Peyer's patch (tissue), 4 donors: ENCODE results near the gene AKNA. TPM values are rescaled to one million over a fixed set of nuclear protein-coding genes. Genes with fewer than 3 reads are reported as not detected.

Source experiments
- DNase-seq, 3 donors: peaks; one replicate each; pipeline ENCODE4 v3.0.0-alpha.2; 2017 to 2019
- H3K27ac ChIP-seq, 4 donors: fragments of 200-600 bp; sonication (generic); one replicate each; pipeline ENCODE4 v1.5.1; 2016 to 2019
- H3K27me3 ChIP-seq, 2 donors: fragments of 200-600 bp; sonication (generic); one replicate each; pipeline ENCODE4 v1.5.1; 2019
- H3K36me3 ChIP-seq, 3 donors: fragments of 200-600 bp; sonication (generic); one replicate each; pipeline ENCODE4 v1.5.1; 2016 to 2019
- H3K4me1 ChIP-seq, 4 donors: fragments of 200-600 bp; sonication (generic); one replicate each; pipeline ENCODE4 v1.5.1; 2016 to 2019
- H3K4me3 ChIP-seq, 4 donors: fragments of 200-600 bp; sonication (generic); 1 replicate in 3 of 4; 2 replicates in 1 of 4; pipeline ENCODE4 v1.5.1; 2016 to 2019; ENCODE audit warnings: mild to moderate bottlenecking in 1 of 4
- H3K9me3 ChIP-seq, 4 donors: fragments of 200-600 bp; sonication (generic); one replicate each; pipeline ENCODE4 v1.5.1; 2016 to 2019; ENCODE audit warnings: mild to moderate bottlenecking in 1 of 4
- POLR2A ChIP-seq, 2 donors: fragments of 450-650 bp; IDR thresholded peaks; one replicate each; pipeline ENCODE4 v1.5.1; 2017; ENCODE audit warnings: antibody characterized with exemption in 2 of 2, mild to moderate bottlenecking in 2 of 2, moderate library complexity in 2 of 2
- total RNA-seq, 4 donors: library from RNA; depleted of rRNA; stranded (reverse); fragments of >200 nt; gene quantifications; one replicate each; pipeline ENCODE4 v1.1.0, GENCODE V29; 2016
- TF ChIP-seq, protein P1 (sequence below), 6 experiments: fragments of 450-650 bp in 4 of 6; fragments of 200-600 bp in 2 of 6; sonication (generic) in 1 of 6; IDR thresholded peaks; one replicate each; pipeline ENCODE4 v1.5.1; 2017 to 2019; ENCODE audit warnings: antibody characterized with exemption in 6 of 6, mild to moderate bottlenecking in 3 of 6, moderate library complexity in 1 of 6

Gene AKNA
- total RNA-seq, 4 donors from 2014 or later = 41.7 to 174 (median 75.0) TPM

DNA sequence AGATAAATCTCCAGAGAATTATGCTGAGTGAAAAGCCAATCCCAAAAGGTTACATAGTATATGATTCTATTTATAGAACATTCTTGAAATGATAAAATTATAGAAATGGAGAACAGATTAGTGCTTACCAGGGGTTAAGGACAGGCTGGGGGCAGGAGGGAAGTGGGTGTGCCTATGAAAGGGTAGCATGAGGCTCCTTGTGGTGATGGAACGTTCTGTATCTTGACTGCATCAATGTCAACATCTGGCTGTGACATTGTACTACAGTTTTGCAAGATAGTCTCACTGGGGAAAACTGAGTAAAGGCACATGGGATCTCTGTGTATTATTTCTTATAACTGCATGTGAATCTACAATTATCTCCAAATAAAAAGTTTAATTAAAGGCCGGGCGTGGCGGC lies 35.9 kb downstream of the AKNA start:
- peaks cover 0 to 92% (median 3%) of the 10 kb centered on the region in 3 donors for H3K36me3 ChIP-seq
- no peak for DNase-seq
- no peaks in the 10 kb centered on the region for H3K27me3 ChIP-seq
- peak overlapping the region in 2 of 4 donors; percentile 32 to 64 for H3K27ac ChIP-seq
- no peak overlapping the region for H3K4me3 ChIP-seq
- TF ChIP-seq POLR2A (IDR thresholded peaks at IDR 0.05) = no peak
- TF ChIP-seq, protein P1, sequence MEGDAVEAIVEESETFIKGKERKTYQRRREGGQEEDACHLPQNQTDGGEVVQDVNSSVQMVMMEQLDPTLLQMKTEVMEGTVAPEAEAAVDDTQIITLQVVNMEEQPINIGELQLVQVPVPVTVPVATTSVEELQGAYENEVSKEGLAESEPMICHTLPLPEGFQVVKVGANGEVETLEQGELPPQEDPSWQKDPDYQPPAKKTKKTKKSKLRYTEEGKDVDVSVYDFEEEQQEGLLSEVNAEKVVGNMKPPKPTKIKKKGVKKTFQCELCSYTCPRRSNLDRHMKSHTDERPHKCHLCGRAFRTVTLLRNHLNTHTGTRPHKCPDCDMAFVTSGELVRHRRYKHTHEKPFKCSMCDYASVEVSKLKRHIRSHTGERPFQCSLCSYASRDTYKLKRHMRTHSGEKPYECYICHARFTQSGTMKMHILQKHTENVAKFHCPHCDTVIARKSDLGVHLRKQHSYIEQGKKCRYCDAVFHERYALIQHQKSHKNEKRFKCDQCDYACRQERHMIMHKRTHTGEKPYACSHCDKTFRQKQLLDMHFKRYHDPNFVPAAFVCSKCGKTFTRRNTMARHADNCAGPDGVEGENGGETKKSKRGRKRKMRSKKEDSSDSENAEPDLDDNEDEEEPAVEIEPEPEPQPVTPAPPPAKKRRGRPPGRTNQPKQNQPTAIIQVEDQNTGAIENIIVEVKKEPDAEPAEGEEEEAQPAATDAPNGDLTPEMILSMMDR (IDR thresholded peaks at IDR 0.05) = no peak
- H3K4me1 ChIP-seq = peaks cover 0 to 23% (median 13%) of the 10 kb centered on the region in 4 donors
- no peaks in the 10 kb centered on the region for H3K9me3 ChIP-seq

DNA sequence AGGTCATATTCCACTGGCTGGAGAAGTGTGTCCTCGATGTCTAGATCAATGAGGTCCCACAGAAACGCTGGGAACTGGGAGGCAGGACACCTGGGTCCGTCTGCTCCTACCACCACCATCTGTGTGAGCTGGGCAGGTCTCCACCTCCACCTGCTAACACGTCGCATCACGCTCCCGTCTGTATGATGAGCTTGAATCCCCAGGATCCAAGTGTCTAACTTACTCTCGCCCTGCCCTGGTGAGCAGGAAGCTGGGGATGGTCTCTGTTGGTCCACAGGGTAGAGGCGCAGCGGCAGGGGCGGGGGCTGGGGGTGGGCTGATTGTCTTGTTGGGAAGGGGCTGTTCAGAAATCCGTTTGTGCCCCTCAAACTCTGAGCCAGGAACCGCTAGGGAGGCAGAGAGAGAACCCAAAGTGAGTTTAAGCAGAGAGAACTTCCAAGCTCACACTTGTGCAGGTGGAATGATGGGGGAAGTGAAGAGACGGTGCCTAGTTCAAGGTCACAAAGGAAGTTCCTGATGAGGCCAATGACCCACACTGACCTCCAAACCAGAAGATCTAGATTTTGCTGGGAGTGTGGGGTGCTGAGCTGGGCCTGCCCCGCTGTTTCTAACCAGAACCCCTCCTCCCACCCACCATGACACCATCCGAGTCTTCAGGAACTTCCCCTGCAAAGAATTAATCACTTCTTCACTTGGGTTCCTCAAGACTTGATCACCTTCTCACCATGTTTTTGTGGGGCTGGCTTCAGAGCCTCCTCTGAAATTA lies 37.0 kb downstream of the AKNA start:
- TF ChIP-seq POLR2A (IDR thresholded peaks at IDR 0.05) = no peak
- TF ChIP-seq, protein P1 (IDR thresholded peaks at IDR 0.05) = no peak
- Histone ChIP-seq H3K9me3 (no peaks in the 10 kb centered on the region), H3K4me1 (peaks cover 0 to 23% (median 13%) of the 10 kb centered on the region in 4 donors), H3K27ac (peak overlapping the region in 2 of 4 donors; percentile 53 to 78), H3K27me3 (no peaks in the 10 kb centered on the region), H3K36me3 (peaks cover 0 to 92% (median 3%) of the 10 kb centered on the region in 3 donors), H3K4me3 (no peak overlapping the region)
- no peak for DNase-seq

DNA sequence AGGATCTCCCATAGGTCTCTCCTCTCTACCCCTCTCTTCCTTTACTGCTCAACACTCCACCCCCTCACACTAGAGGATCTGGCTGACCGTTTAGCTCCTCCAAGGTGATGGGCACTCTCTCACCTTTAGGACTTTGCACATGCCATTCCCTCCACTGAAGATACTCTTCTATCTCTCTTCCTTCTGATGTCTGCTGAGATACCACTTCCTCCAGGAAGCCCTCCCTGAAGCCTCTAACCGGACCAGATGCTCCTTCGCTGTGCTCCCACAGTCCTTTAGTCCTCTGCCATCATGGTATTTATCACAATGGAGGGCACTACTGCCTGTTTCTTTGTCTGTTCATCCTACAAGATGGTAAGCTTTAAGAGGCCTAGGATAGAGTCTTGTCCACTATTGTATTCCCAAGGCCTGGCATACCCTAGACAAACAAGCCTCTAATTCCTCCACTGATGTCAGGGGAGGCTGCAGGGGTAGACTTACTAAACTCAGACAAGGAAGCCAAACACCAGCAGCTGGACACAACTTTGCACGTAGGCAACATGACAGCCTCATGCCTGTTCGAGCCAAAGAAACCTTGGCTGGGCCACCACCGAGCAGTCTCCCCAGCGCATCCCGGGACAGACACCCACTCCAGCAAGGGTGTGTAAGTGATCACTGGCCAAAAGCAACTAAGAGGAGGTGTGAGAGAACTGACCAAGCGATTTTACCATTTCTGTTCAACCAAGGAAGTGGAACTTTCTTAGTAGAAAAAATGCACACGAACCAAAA lies 37.9 kb downstream of the AKNA start:
- no peak for DNase-seq
- H3K27me3 ChIP-seq = no peaks in the 10 kb centered on the region
- H3K4me1 ChIP-seq = peaks cover 0 to 23% (median 13%) of the 10 kb centered on the region in 4 donors
- peak overlapping the region; percentile 38 to 78 (median 57) for H3K27ac ChIP-seq
- TF ChIP-seq, protein P1 (IDR thresholded peaks at IDR 0.05) = no peak
- no peak for TF ChIP-seq POLR2A (IDR thresholded peaks at IDR 0.05)
- peaks cover 0 to 92% (median 3%) of the 10 kb centered on the region in 3 donors for H3K36me3 ChIP-seq
- H3K9me3 ChIP-seq = no peaks in the 10 kb centered on the region
- H3K4me3 ChIP-seq = no peak overlapping the region

DNA sequence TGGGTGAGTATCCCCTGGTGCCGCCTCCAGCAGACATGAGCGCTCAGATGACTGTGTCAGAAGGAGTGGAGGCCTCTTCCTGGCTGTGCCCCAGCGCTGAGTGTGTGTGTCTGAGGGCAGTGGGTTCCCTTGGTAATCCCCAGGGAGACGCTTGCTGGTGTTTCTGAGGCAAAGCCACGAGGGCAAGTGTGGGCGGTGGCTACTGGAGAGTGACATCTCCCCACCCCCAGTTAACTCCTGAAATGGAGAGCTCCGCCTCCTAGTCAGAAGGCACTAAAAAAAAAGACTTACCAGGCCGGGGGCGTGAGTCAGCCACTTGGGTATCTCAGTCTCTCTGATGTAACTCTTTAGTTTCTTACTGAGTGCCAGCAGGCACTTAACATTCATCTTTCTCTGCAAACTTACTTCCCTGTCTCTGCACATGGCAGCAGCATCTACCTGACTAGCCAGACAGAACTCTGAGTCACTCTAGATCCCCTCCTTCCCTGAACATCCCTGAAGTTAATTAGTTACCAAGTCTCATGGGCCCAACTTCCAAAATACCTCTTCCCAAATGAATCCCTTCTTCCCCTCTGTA lies 38.8 kb downstream of the AKNA start:
- no peaks in the 10 kb centered on the region for H3K27me3 ChIP-seq
- peaks cover 0 to 91% (median 7%) of the 10 kb centered on the region in 3 donors for H3K36me3 ChIP-seq
- DNase-seq = peak in 2 of 3 donors; percentile 93

More for the DNA sequence above, 38.8 kb downstream of the AKNA start:
- no peaks in the 10 kb centered on the region for H3K9me3 ChIP-seq
- H3K4me1 ChIP-seq = peaks cover 0 to 23% (median 13%) of the 10 kb centered on the region in 4 donors
- no peak overlapping the region for H3K4me3 ChIP-seq
- peak overlapping the region; percentile 41 to 78 (median 60) for H3K27ac ChIP-seq
- no peak for TF ChIP-seq POLR2A (IDR thresholded peaks at IDR 0.05)
- TF ChIP-seq, protein P1 (IDR thresholded peaks at IDR 0.05) = no peak
